Hematopoietic multipotent progenitor cell treated with erythropoietin and hydrocortisone succinate and interleukin-3 and kit ligand, for 6 days (in vitro differentiated cells): ENCODE results near the gene GPC5.
"Not testable (repeated sequence)": the region's sequence is repeated elsewhere in the genome, so short reads cannot be mapped to it uniquely, and the experiment has no call there.

ENCODE experiments used
- DNase-seq: peaks from one replicate; pipeline ENCODE4 v3.0.0-alpha.2; 2015

GPC5 gene

GRCh38 chr13:91660076-91660415 is 261.6 kb downstream of the GPC5 start:
- no peak for DNase-seq

GRCh38 chr13:91661692-91662490 is 263.5 kb downstream of the GPC5 start:
- no peak for DNase-seq

GRCh38 chr13:91664039-91664438 is 265.6 kb downstream of the GPC5 start:
- DNase-seq, result no peak

- DNase-seq, result no peak
Measured at GRCh38 chr13:91667486-91667885, 269.1 kb downstream of the GPC5 start.

- DNase-seq, result no peak
Measured at GRCh38 chr13:91668866-91669495, 270.6 kb downstream of the GPC5 start.

GRCh38 chr13:91674347-91674746 is 275.9 kb downstream of the GPC5 start:
- not testable (repeated sequence) for DNase-seq

- DNase-seq, result no peak
Measured at GRCh38 chr13:91684746-91685145, 286.3 kb downstream of the GPC5 start.

GRCh38 chr13:91690944-91691343 is 292.5 kb downstream of the GPC5 start:
- no peak for DNase-seq

- DNase-seq, result no peak
Measured at GRCh38 chr13:91693466-91693865, 295.0 kb downstream of the GPC5 start.

GRCh38 chr13:91698308-91698707 is 299.9 kb downstream of the GPC5 start:
- no peak for DNase-seq

- DNase-seq, result no peak
Measured at GRCh38 chr13:91698767-91699166, 300.3 kb downstream of the GPC5 start.

GRCh38 chr13:91699863-91700262 is 301.4 kb downstream of the GPC5 start:
- DNase-seq, result no peak

- DNase-seq, result no peak
Measured at GRCh38 chr13:91701975-91702374, 303.6 kb downstream of the GPC5 start.

- no peak for DNase-seq
Measured at GRCh38 chr13:91702411-91702810, 304.0 kb downstream of the GPC5 start.

- no peak for DNase-seq
Measured at GRCh38 chr13:91704398-91704797, 306.0 kb downstream of the GPC5 start.

- no peak for DNase-seq
Measured at GRCh38 chr13:91708558-91708957, 310.1 kb downstream of the GPC5 start.

GRCh38 chr13:91709180-91709579 is 310.8 kb downstream of the GPC5 start:
- no peak for DNase-seq

- DNase-seq, result no peak
Measured at GRCh38 chr13:91710733-91711132, 312.3 kb downstream of the GPC5 start.

- no peak for DNase-seq
Measured at GRCh38 chr13:91714855-91715254, 316.4 kb downstream of the GPC5 start.

- DNase-seq, result no peak
Measured at GRCh38 chr13:91716436-91717065, 318.1 kb downstream of the GPC5 start.

- peak; percentile 7 for DNase-seq
Measured at GRCh38 chr13:91719033-91719432, 320.6 kb downstream of the GPC5 start.

GRCh38 chr13:91721413-91721812 is 323.0 kb downstream of the GPC5 start:
- no peak for DNase-seq

- DNase-seq, result peak; percentile 77
Measured at GRCh38 chr13:91722267-91722884, 324.0 kb downstream of the GPC5 start.

- no peak for DNase-seq
Measured at GRCh38 chr13:91724591-91724990, 326.2 kb downstream of the GPC5 start.
